GM12878 (cell line): ENCODE measurements around the gene MAD1L1.

Experiments used
- CTCF ChIP-seq, 3 experiments: IDR thresholded peaks in 2 of 3; conservative IDR thresholded peaks in 1 of 3; 2 replicates each; pipeline ENCODE4 v1.5.1; 2011; ENCODE audit warnings: low read depth in 3 of 3, low read length in 3 of 3, mild to moderate bottlenecking in 3 of 3, control low read depth in 2 of 3, moderate library complexity in 2 of 3, inconsistent platforms in 1 of 3, mixed read lengths in 1 of 3; ENCODE audit not compliant: control insufficient read depth in 2 of 3, insufficient read depth in 1 of 3; ENCODE audit errors: extremely low read depth in 1 of 3
- EP300 ChIP-seq, 2 experiments: fragments of 150-350 bp in 1 of 2; IDR thresholded peaks; 2 replicates each; pipeline ENCODE4 v1.6.1; 2011 to 2012; ENCODE audit warnings: low read depth in 2 of 2, low read length in 2 of 2, borderline replicate concordance in 1 of 2, improper control_type of control experiment in 1 of 2, inconsistent platforms in 1 of 2; ENCODE audit not compliant: control insufficient read depth in 1 of 2
- FOXM1 ChIP-seq: IDR thresholded peaks from 2 replicates; pipeline ENCODE4 v1.6.1; 2012; ENCODE audit warnings: low read depth, mild to moderate bottlenecking, inconsistent platforms, low read length, moderate library complexity
- HSF1 ChIP-seq: fragments of 150-350 bp; IDR thresholded peaks from 2 replicates; pipeline ENCODE4 v1.6.1; 2014; ENCODE audit warnings: mild to moderate bottlenecking, low read depth, low read length
- MTA2 ChIP-seq: fragments of 450-650 bp; IDR thresholded peaks from 2 replicates; pipeline ENCODE4 v1.6.1; 2016; ENCODE audit warnings: low read depth, mild to moderate bottlenecking, moderate library complexity
- REST ChIP-seq: IDR thresholded peaks from 2 replicates; pipeline ENCODE4 v1.6.1; 2012; ENCODE audit warnings: mild to moderate bottlenecking, low read depth, low read length
- SIX5 ChIP-seq: IDR thresholded peaks from 2 replicates; pipeline ENCODE4 v1.6.1; 2011; ENCODE audit warnings: mild to moderate bottlenecking, low read depth, low read length, moderate library complexity; ENCODE audit not compliant: severe bottlenecking
- SMC3 ChIP-seq: IDR thresholded peaks from 2 replicates; pipeline ENCODE4 v1.6.1; 2011; ENCODE audit warnings: low read length, improper control_type of control experiment, borderline replicate concordance
- SREBF2 ChIP-seq: IDR thresholded peaks from 2 replicates; pipeline ENCODE4 v1.6.1; 2012; ENCODE audit warnings: mild to moderate bottlenecking, low read length
- USF2 ChIP-seq: IDR thresholded peaks from 2 replicates; pipeline ENCODE4 v1.6.1; 2011; ENCODE audit warnings: low read depth, low read length, improper control_type of control experiment, borderline replicate concordance
- ZBTB4 ChIP-seq: fragments of 450-650 bp; formaldehyde crosslinking; IDR thresholded peaks from 2 replicates; pipeline ENCODE4 v1.4.0; 2022; ENCODE audit warnings: mild to moderate bottlenecking, moderate library complexity

GRCh38 chr7:2072798-2073197 lies 159.9 kb downstream of the MAD1L1 start:
- TF ChIP-seq SREBF2 (no peak), REST (no peak), CTCF (IDR thresholded peaks at IDR 0.05 in 2 of 3, conservative IDR thresholded peaks at IDR 0.05 in 1 of 3; ENCODE audit: control insufficient read depth in 2 of 3, extremely low read depth in 1 of 3, insufficient read depth in 1 of 3, low read depth in 3 of 3, low read length in 3 of 3) (no peak), MTA2 (no peak), SMC3 (no peak), FOXM1 (no peak), ZBTB4 (CRISPR knock-in tag) (no peak), HSF1 (no peak), SIX5 (no peak), USF2 (no peak), EP300 (IDR thresholded peaks at IDR 0.05; ENCODE audit: borderline replicate concordance in 1 of 2, control insufficient read depth in 1 of 2, low read depth in 2 of 2, low read length in 2 of 2) (no peak)
